ENCODE measurements around the gene SLC9A5. TPM values are rescaled to one million over a fixed set of nuclear protein-coding genes. Genes with fewer than 3 reads are reported as not detected.

The SLC9A5 gene
- total and polyA plus RNA-seq, 9 of the 15 experiments (the other 6 are each of a cell fraction or from before 2014, with no cell fraction given): 0.06 to 3.1 (median 1.2) TPM

DNA sequence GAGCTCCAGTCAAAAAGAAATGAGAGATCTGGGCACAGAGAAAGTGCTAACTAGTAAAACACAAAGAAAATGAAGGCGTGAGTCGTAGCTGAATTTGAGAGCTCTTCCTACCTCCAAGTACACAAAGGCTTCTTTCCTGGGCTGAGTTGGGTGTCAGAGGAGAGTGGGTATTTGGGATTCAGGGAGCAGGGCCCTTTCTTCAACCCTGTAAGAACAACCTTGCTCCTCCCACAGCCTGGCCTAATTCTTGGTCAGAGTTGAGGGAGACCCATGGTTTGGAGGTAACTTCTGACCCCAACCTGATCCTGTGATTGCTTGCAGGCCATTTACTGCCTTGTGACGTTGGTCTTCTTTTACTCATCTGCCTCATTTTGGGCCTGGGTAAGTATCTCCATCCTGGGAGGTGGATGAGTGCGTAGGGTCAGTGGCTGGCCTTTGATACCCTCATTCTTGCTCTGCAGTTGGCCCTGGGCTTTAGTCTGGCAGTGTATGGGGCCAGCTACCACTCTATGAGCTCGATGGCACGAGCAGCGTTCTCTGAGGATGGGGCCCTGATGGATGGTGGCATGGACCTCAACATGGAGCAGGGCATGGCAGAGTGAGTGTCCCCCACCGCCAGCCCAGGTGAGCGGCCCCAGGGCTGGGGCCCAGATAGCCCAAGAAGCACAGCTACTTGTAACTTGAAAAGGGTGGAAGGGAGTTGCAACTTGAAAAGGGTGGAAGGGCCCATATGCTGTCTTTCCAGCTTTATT lies 20.6 kb upstream of the SLC9A5 start (continued):
- TF ChIP-seq, protein P1, sequence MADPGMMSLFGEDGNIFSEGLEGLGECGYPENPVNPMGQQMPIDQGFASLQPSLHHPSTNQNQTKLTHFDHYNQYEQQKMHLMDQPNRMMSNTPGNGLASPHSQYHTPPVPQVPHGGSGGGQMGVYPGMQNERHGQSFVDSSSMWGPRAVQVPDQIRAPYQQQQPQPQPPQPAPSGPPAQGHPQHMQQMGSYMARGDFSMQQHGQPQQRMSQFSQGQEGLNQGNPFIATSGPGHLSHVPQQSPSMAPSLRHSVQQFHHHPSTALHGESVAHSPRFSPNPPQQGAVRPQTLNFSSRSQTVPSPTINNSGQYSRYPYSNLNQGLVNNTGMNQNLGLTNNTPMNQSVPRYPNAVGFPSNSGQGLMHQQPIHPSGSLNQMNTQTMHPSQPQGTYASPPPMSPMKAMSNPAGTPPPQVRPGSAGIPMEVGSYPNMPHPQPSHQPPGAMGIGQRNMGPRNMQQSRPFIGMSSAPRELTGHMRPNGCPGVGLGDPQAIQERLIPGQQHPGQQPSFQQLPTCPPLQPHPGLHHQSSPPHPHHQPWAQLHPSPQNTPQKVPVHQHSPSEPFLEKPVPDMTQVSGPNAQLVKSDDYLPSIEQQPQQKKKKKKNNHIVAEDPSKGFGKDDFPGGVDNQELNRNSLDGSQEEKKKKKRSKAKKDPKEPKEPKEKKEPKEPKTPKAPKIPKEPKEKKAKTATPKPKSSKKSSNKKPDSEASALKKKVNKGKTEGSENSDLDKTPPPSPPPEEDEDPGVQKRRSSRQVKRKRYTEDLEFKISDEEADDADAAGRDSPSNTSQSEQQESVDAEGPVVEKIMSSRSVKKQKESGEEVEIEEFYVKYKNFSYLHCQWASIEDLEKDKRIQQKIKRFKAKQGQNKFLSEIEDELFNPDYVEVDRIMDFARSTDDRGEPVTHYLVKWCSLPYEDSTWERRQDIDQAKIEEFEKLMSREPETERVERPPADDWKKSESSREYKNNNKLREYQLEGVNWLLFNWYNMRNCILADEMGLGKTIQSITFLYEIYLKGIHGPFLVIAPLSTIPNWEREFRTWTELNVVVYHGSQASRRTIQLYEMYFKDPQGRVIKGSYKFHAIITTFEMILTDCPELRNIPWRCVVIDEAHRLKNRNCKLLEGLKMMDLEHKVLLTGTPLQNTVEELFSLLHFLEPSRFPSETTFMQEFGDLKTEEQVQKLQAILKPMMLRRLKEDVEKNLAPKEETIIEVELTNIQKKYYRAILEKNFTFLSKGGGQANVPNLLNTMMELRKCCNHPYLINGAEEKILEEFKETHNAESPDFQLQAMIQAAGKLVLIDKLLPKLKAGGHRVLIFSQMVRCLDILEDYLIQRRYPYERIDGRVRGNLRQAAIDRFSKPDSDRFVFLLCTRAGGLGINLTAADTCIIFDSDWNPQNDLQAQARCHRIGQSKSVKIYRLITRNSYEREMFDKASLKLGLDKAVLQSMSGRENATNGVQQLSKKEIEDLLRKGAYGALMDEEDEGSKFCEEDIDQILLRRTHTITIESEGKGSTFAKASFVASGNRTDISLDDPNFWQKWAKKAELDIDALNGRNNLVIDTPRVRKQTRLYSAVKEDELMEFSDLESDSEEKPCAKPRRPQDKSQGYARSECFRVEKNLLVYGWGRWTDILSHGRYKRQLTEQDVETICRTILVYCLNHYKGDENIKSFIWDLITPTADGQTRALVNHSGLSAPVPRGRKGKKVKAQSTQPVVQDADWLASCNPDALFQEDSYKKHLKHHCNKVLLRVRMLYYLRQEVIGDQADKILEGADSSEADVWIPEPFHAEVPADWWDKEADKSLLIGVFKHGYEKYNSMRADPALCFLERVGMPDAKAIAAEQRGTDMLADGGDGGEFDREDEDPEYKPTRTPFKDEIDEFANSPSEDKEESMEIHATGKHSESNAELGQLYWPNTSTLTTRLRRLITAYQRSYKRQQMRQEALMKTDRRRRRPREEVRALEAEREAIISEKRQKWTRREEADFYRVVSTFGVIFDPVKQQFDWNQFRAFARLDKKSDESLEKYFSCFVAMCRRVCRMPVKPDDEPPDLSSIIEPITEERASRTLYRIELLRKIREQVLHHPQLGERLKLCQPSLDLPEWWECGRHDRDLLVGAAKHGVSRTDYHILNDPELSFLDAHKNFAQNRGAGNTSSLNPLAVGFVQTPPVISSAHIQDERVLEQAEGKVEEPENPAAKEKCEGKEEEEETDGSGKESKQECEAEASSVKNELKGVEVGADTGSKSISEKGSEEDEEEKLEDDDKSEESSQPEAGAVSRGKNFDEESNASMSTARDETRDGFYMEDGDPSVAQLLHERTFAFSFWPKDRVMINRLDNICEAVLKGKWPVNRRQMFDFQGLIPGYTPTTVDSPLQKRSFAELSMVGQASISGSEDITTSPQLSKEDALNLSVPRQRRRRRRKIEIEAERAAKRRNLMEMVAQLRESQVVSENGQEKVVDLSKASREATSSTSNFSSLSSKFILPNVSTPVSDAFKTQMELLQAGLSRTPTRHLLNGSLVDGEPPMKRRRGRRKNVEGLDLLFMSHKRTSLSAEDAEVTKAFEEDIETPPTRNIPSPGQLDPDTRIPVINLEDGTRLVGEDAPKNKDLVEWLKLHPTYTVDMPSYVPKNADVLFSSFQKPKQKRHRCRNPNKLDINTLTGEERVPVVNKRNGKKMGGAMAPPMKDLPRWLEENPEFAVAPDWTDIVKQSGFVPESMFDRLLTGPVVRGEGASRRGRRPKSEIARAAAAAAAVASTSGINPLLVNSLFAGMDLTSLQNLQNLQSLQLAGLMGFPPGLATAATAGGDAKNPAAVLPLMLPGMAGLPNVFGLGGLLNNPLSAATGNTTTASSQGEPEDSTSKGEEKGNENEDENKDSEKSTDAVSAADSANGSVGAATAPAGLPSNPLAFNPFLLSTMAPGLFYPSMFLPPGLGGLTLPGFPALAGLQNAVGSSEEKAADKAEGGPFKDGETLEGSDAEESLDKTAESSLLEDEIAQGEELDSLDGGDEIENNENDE (IDR thresholded peaks at IDR 0.05; ENCODE audit: low read depth, low read length): no peak

Measured in K562 (cell line).